Lung (tissue), 12 donors: ENCODE data around the gene TICRR. TPM values are rescaled to one million over a fixed set of nuclear protein-coding genes. Genes with fewer than 3 reads are reported as not detected.

Source experiments
- ATAC-seq: fragments of 200-7000 bp; cut with Tn5 transposase; one replicate; pipeline ENCODE4 v1.9.1; 2020; ENCODE audit warnings: moderate number of reproducible peaks; ENCODE audit not compliant: insufficient read depth, low FRiP score
- DNase-seq, 3 donors: peaks; one replicate each; pipeline ENCODE4 v3.0.0-alpha.2; 2013 to 2017
- H3K27ac ChIP-seq, 2 donors: one replicate each; pipeline ENCODE4 v1.5.1; 2013; ENCODE audit warnings: mild to moderate bottlenecking in 2 of 2, moderate library complexity in 2 of 2, control low read depth in 1 of 2, inconsistent platforms in 1 of 2, low read depth in 1 of 2, low read length in 1 of 2
- H3K27me3 ChIP-seq, 3 donors: one replicate each; pipeline ENCODE4 v1.5.1; 2013; ENCODE audit warnings: low read length in 2 of 3; ENCODE audit not compliant: control insufficient read depth in 3 of 3, insufficient read depth in 3 of 3
- H3K36me3 ChIP-seq, 4 donors: one replicate each; pipeline ENCODE4 v1.5.1; 2013; ENCODE audit warnings: low read length in 4 of 4, mild to moderate bottlenecking in 1 of 4, moderate library complexity in 1 of 4; ENCODE audit not compliant: control insufficient read depth in 4 of 4, insufficient read depth in 4 of 4
- H3K4me1 ChIP-seq, 5 donors: one replicate each; pipeline ENCODE4 v1.5.1; 2013; ENCODE audit warnings: low read length in 5 of 5, mild to moderate bottlenecking in 2 of 5, moderate library complexity in 1 of 5; ENCODE audit not compliant: control insufficient read depth in 5 of 5, insufficient read depth in 5 of 5
- H3K4me3 ChIP-seq: one replicate; pipeline ENCODE4 v1.5.1; 2013; ENCODE audit warnings: mild to moderate bottlenecking, control low read depth, moderate library complexity
- H3K9ac ChIP-seq, 2 donors: one replicate each; pipeline ENCODE4 v1.5.1; 2013; ENCODE audit warnings: low read length in 2 of 2, control low read depth in 1 of 2; ENCODE audit not compliant: insufficient read depth in 1 of 2
- H3K9me3 ChIP-seq, 4 donors: one replicate each; pipeline ENCODE4 v1.5.1; 2013; ENCODE audit warnings: low read length in 3 of 4, mild to moderate bottlenecking in 1 of 4, moderate library complexity in 1 of 4; ENCODE audit not compliant: control insufficient read depth in 4 of 4, insufficient read depth in 3 of 4
- WGBS, 2 donors: extraction: QIAGEN DNeasy Blood & Tissue Kit; methylation state at CpG; one replicate each; pipeline ENCODE4 v1.1.7; 2013; 5-methylcytosine and 5-hydroxymethylcytosine counted together
- polyA plus RNA-seq, 2 donors: library from polyadenylated mRNA; stranded (reverse); fragments of 200-250 nt; gene quantifications; one replicate each; pipeline ENCODE4 v1.2.1, GENCODE V29; 2013
- total RNA-seq, 2 donors: library from RNA; depleted of rRNA in 1 of 2; stranded (reverse); fragments of >200 nt in 1 of 2; gene quantifications; one replicate each; pipeline ENCODE4 v1.2.1, GENCODE V29; 2014 to 2021
- TF ChIP-seq, protein P1 (sequence below): IDR thresholded peaks from 2 replicates; pipeline ENCODE4 v1.5.1; 2012; ENCODE audit warnings: mild to moderate bottlenecking; ENCODE audit errors: control extremely low read depth, extremely low read depth
- donor health status: control.
- donor health status: control.
- donor health status: Bipolar disorder and iron deficiency.
- donor health status: healthy.
- donor health status: DM: yes; HTN: yes; CAD: no.

The TICRR gene
- total and polyA plus RNA-seq, 4 donors: 0.31 to 1.7 (median 0.43) TPM

DNA sequence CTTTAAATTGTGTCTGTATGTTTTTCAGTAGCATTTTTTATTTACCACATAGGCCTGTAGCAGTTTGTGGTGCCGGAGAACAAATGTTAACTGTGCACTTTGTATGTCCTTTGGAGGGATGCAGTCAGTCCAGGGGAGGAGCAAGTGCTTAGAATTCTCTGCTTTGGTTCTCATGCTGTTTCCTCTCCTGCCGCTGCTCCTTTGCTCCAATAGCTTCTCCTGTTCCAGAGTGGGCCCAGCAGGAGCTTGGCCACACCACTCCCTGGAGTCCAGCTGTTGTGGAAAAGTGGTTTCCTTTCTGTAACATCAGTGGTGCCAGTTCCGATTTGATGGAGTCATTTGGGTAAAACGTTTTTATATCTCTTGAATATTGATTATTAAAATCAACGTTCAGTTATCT, 16.6 kb downstream of the TICRR start:
- Histone ChIP-seq H3K27ac (no peak overlapping the region), H3K4me3 (no peak overlapping the region), H3K27me3 (no peaks in the 10 kb centered on the region), H3K36me3 (peaks cover 0 to 14% (median 5%) of the 10 kb centered on the region in 4 donors), H3K4me1 (no peaks in the 10 kb centered on the region), H3K9ac (no peak overlapping the region), H3K9me3 (no peaks in the 10 kb centered on the region)
- DNase-seq (no peak), ATAC-seq (no peak)
- TF ChIP-seq, protein P1, sequence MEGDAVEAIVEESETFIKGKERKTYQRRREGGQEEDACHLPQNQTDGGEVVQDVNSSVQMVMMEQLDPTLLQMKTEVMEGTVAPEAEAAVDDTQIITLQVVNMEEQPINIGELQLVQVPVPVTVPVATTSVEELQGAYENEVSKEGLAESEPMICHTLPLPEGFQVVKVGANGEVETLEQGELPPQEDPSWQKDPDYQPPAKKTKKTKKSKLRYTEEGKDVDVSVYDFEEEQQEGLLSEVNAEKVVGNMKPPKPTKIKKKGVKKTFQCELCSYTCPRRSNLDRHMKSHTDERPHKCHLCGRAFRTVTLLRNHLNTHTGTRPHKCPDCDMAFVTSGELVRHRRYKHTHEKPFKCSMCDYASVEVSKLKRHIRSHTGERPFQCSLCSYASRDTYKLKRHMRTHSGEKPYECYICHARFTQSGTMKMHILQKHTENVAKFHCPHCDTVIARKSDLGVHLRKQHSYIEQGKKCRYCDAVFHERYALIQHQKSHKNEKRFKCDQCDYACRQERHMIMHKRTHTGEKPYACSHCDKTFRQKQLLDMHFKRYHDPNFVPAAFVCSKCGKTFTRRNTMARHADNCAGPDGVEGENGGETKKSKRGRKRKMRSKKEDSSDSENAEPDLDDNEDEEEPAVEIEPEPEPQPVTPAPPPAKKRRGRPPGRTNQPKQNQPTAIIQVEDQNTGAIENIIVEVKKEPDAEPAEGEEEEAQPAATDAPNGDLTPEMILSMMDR: no peak
- 90 to 95% methylated on average over 5 of the region's 5 CpGs for WGBS, 2 donors

DNA sequence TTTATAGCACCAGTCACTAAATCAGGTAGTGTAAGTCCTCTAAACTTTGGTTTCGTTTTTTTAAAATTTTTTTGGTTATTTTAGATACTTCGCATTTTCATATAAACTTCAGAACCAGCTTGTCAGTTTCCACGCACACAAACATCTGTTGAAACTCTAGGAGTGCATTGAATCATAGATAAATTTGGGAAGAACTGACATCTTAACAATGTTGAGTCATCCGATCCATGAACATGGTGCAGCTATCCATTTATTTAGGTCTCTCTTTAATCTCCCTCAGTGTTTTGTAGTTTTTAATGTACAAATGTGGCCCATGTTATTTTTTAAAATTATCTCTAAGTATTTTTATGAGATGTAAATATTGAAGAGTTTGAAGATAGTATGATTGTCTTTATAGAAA, 17.7 kb downstream of the TICRR start:
- ATAC-seq (no peak), DNase-seq (no peak)
- no peak overlapping the region for H3K9ac ChIP-seq
- H3K27me3 ChIP-seq: no peaks in the 10 kb centered on the region
- no peaks in the 10 kb centered on the region for H3K9me3 ChIP-seq
- H3K27ac ChIP-seq: no peak overlapping the region
- H3K4me1 ChIP-seq: no peaks in the 10 kb centered on the region
- no peak overlapping the region for H3K4me3 ChIP-seq
- peaks cover 0 to 19% (median 3%) of the 10 kb centered on the region in 4 donors for H3K36me3 ChIP-seq
- TF ChIP-seq, protein P1: no peak
- 96 to 97% methylated on average over 4 of the region's 4 CpGs for WGBS, 2 donors

DNA sequence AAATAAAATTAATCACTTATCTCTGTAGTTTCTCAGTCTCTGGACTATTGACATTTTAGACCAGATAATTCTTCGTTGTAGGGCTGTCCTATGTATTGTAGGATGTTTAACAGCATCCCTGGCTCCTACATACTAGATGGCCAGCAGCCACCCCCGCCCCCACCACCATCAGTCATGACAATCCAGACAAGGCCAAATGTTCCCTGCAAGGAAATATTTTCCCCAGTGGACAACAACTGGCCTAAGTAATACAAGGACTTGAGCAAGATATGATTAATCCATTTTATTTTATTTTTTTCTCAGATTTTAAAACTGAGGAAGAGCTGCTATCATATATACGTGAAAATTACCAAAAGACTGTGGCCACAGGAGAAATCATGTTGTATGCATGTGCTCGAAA, 23.8 kb downstream of the TICRR start:
- TF ChIP-seq, protein P1: no peak
- 99% methylated on average over 4 of the region's 4 CpGs for WGBS, 2 donors
- Histone ChIP-seq H3K4me3 (no peak overlapping the region), H3K9ac (no peak overlapping the region), H3K9me3 (no peaks in the 10 kb centered on the region), H3K27ac (no peak overlapping the region), H3K36me3 (peaks cover 0 to 17% (median 5%) of the 10 kb centered on the region in 4 donors), H3K27me3 (no peaks in the 10 kb centered on the region), H3K4me1 (no peaks in the 10 kb centered on the region)
- no peak for DNase-seq
- no peak for ATAC-seq

DNA sequence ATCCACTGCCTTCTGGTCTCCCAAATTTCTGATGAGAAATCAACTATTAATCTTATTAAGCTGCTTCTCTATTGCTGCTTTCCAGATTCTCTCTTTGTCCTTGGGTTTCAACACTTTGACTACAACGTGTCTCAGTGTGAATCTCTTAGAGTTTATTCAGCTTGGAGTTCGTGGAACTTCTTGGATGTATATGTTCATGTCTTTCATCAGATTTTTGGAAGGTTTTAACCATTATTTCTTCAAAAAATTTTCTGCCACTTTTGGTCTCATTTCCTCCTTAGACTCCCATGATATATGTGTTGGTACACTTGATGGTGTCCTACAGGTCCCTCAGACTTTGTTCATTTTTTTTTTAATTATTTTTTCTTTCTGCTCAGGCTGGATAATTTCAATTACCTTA, 36.0 kb downstream of the TICRR start:
- ATAC-seq: no peak
- H3K27ac ChIP-seq: no peak overlapping the region
- no peak overlapping the region for H3K9ac ChIP-seq
- peaks cover 0 to 35% (median 4%) of the 10 kb centered on the region in 4 donors for H3K36me3 ChIP-seq
- H3K4me1 ChIP-seq: no peaks in the 10 kb centered on the region
- TF ChIP-seq, protein P1: no peak
- WGBS, 2 donors: 98% methylated on average over 2 of the region's 2 CpGs
- H3K9me3 ChIP-seq: peaks cover 2 to 7% (median 5%) of the 10 kb centered on the region in 4 donors
- H3K4me3 ChIP-seq: no peak overlapping the region
- DNase-seq: no peak
- H3K27me3 ChIP-seq: no peaks in the 10 kb centered on the region
